GM12878 (cell line): Measurements from ENCODE around the gene DNAJA2.

ENCODE experiments used
- BRCA1 ChIP-seq: IDR thresholded peaks from 2 replicates; pipeline ENCODE4 v1.6.1; 2011; ENCODE audit warnings: low read depth, low read length, improper control_type of control experiment
- CREB1 ChIP-seq: IDR thresholded peaks from 2 replicates; pipeline ENCODE4 v1.6.1; 2012; ENCODE audit warnings: low read depth, mild to moderate bottlenecking, inconsistent platforms
- CREM ChIP-seq: IDR thresholded peaks from 2 replicates; pipeline ENCODE4 v1.6.1; 2014; ENCODE audit warnings: antibody characterized with exemption, low read depth
- EP300 ChIP-seq, 2 experiments: fragments of 150-350 bp in 1 of 2; IDR thresholded peaks; 2 replicates each; pipeline ENCODE4 v1.6.1; 2011 to 2012; ENCODE audit warnings: low read depth in 2 of 2, low read length in 2 of 2, borderline replicate concordance in 1 of 2, improper control_type of control experiment in 1 of 2, inconsistent platforms in 1 of 2; ENCODE audit not compliant: control insufficient read depth in 1 of 2
- IRF3 ChIP-seq: fragments of 450-650 bp; IDR thresholded peaks from 2 replicates; pipeline ENCODE4 v1.6.1; 2014; ENCODE audit warnings: mild to moderate bottlenecking
- NFYB ChIP-seq: IDR thresholded peaks from 2 replicates; pipeline ENCODE4 v1.6.1; 2011; ENCODE audit warnings: low read depth, mild to moderate bottlenecking, low read length, improper control_type of control experiment, moderate library complexity; ENCODE audit not compliant: insufficient read depth
- POLR2A ChIP-seq: IDR thresholded peaks from 2 replicates; pipeline ENCODE4 v1.6.1; 2011; ENCODE audit warnings: low read depth, mild to moderate bottlenecking, low read length

DNA sequence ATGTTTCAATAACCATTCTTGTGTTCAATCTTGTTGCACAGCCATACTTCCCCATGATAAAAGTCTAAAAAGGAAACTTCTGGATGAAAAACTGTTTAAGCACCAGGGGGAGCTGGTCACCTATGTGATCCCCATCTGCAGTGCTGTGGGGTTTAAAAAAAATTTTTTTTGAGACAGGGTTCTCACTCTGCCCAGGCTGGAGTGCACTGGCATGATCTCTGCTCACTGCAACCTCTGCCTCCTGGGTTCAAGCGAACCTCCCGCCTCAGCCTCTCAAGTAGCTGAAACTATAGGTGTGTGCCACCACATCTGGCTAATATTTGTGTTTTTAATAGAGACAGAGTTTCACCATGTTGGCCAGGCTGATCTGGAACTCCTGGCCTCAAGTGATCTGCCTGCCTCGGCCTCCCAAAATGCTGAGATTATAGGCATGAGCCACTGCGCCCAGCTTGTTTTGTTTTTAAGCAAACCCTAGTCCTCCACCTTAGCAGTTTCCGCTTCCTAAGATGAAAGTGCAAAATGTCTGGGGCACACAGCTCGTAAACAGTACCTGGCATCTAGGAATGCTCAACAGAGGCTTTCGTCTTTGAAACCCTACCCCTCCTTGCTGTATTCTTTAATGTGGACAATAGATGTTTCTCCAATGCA, 25.4 kb downstream of the DNAJA2 start:
- TF ChIP-seq EP300 (IDR thresholded peaks at IDR 0.05; ENCODE audit: borderline replicate concordance in 1 of 2, control insufficient read depth in 1 of 2, low read depth in 2 of 2, low read length in 2 of 2) (no peak), POLR2A (no peak), CREM (no peak), BRCA1 (no peak), IRF3 (no peak), NFYB (no peak), CREB1 (no peak)
